ENCODE data around the gene BLOC1S3.

- TF ChIP-seq CTCF (IDR thresholded peaks at IDR 0.05) (no peak), ZFX (IDR thresholded peaks at IDR 0.05; ENCODE audit: borderline replicate concordance) (no peak)
Observed at GRCh38 chr19:45137179-45137761, 41.3 kb upstream of the BLOC1S3 start.
